GDM1 (cell line): Measurements from ENCODE around the gene SIK1.
"Not testable (repeated sequence)": the region's sequence is repeated elsewhere in the genome, so short reads cannot be mapped to it uniquely, and the experiment has no call there.

ENCODE experiments used
- DNase-seq: peaks from one replicate; lab custom pipeline; 2025; lab: John Stamatoyannopoulos, UW

Gene SIK1

GRCh38 chr21:43439316-43440075 lies 12.6 kb upstream of the SIK1 start:
- DNase-seq: not testable (repeated sequence)

GRCh38 chr21:43436272-43436671 lies 9.3 kb upstream of the SIK1 start:
- DNase-seq: not testable (repeated sequence)

GRCh38 chr21:43433340-43434136 lies 6.6 kb upstream of the SIK1 start:
- DNase-seq: not testable (repeated sequence)

GRCh38 chr21:43430830-43431416 lies 4.0 kb upstream of the SIK1 start:
- not testable (repeated sequence) for DNase-seq

- DNase-seq: not testable (repeated sequence)
These were observed 2.0 kb upstream of the SIK1 start for GRCh38 chr21:43428964-43429363.

- not testable (repeated sequence) for DNase-seq
These were observed 270 bp upstream of the SIK1 start for GRCh38 chr21:43427242-43427559.

GRCh38 chr21:43426004-43426403 lies 927 bp downstream of the SIK1 start:
- not testable (repeated sequence) for DNase-seq

GRCh38 chr21:43419475-43419874 lies 7.5 kb downstream of the SIK1 start:
- DNase-seq: not testable (repeated sequence)

- not testable (repeated sequence) for DNase-seq
These were observed 12.4 kb downstream of the SIK1 start for GRCh38 chr21:43414576-43414975.

GRCh38 chr21:43412020-43412788 lies 14.7 kb downstream of the SIK1 start:
- not testable (repeated sequence) for DNase-seq

GRCh38 chr21:43410456-43411068 lies 16.4 kb downstream of the SIK1 start:
- not testable (repeated sequence) for DNase-seq

GRCh38 chr21:43407139-43407538 lies 19.8 kb downstream of the SIK1 start:
- not testable (repeated sequence) for DNase-seq

GRCh38 chr21:43404450-43404849 lies 22.5 kb downstream of the SIK1 start:
- not testable (repeated sequence) for DNase-seq

GRCh38 chr21:43403651-43404430 lies 23.1 kb downstream of the SIK1 start:
- DNase-seq: not testable (repeated sequence)

GRCh38 chr21:43401125-43401524 lies 25.8 kb downstream of the SIK1 start:
- not testable (repeated sequence) for DNase-seq

GRCh38 chr21:43399595-43400015 lies 27.3 kb downstream of the SIK1 start:
- DNase-seq: not testable (repeated sequence)

GRCh38 chr21:43399136-43399535 lies 27.8 kb downstream of the SIK1 start:
- not testable (repeated sequence) for DNase-seq

- not testable (repeated sequence) for DNase-seq
These were observed 28.4 kb downstream of the SIK1 start for GRCh38 chr21:43398533-43398932.

- not testable (repeated sequence) for DNase-seq
These were observed 28.9 kb downstream of the SIK1 start for GRCh38 chr21:43398000-43398399.

GRCh38 chr21:43397439-43397808 lies 29.5 kb downstream of the SIK1 start:
- not testable (repeated sequence) for DNase-seq
